Stimulated activated CD4-positive, alpha-beta T cell treated with anti-CD3 and anti-CD28 coated beads, Interleukin-12 subunit alpha, Interleukin-12 subunit beta, amount 100 ng/mL, for 4 hours (primary cell): ENCODE results near the gene OARD1.
A peak's percentile ranks its signal among the peaks of the same experiment; 100 is the strongest.

Source experiments
- DNase-seq: peaks from one replicate; pipeline ENCODE4 v3.0.0-alpha.2; 2020

OARD1 gene

GRCh38 chr6:41047745-41048732 lies 24.1 kb downstream of the OARD1 start:
- no peak for DNase-seq

- DNase-seq, result no peak
Measured at GRCh38 chr6:41047306-41047705, 24.9 kb downstream of the OARD1 start.

GRCh38 chr6:41046084-41046483 lies 26.1 kb downstream of the OARD1 start:
- DNase-seq, result no peak

- DNase-seq, result no peak
Measured at GRCh38 chr6:41045664-41046063, 26.5 kb downstream of the OARD1 start.

- no peak for DNase-seq
Measured at GRCh38 chr6:41043151-41043550, 29.0 kb downstream of the OARD1 start.

GRCh38 chr6:41042226-41043055 lies 29.7 kb downstream of the OARD1 start, which contains the start of gene TSPO2:
TSS of gene TSPO2 (plus strand) at chr6:41042467. CDS start at chr6:41042986, 519 bp downstream.
- no peak for DNase-seq

GRCh38 chr6:41040940-41041536 lies 31.1 kb downstream of the OARD1 start:
- DNase-seq, result no peak

- DNase-seq, result no peak
Measured at GRCh38 chr6:41040101-41040939, 31.8 kb downstream of the OARD1 start.

GRCh38 chr6:41039060-41039998 lies 32.8 kb downstream of the OARD1 start, which contains the start of gene UNC5CL:
TSS of gene UNC5CL (minus strand) at chr6:41039221. CDS start at chr6:41035074, 4,147 bp downstream.
- DNase-seq, result peak; percentile 48

GRCh38 chr6:41038205-41038604 lies 34.0 kb downstream of the OARD1 start:
- DNase-seq, result no peak

- DNase-seq, result no peak
Measured at GRCh38 chr6:41037107-41037900, 34.9 kb downstream of the OARD1 start.

GRCh38 chr6:41036601-41037000 lies 35.6 kb downstream of the OARD1 start:
- DNase-seq, result no peak

- no peak for DNase-seq
Measured at GRCh38 chr6:41036186-41036585, 36.0 kb downstream of the OARD1 start.

- no peak for DNase-seq
Measured at GRCh38 chr6:41033776-41034175, 38.4 kb downstream of the OARD1 start.

GRCh38 chr6:41032830-41033229 lies 39.3 kb downstream of the OARD1 start:
- DNase-seq, result no peak

- no peak for DNase-seq
Measured at GRCh38 chr6:41028561-41029412, 43.4 kb downstream of the OARD1 start.

GRCh38 chr6:41027799-41028560 lies 44.2 kb downstream of the OARD1 start:
- DNase-seq, result peak; percentile 75

GRCh38 chr6:41027241-41027640 lies 44.9 kb downstream of the OARD1 start:
- DNase-seq, result no peak
